Bronchial epithelial cell (primary cell): ENCODE data around the gene ABI3BP. TPM values are rescaled to one million over a fixed set of nuclear protein-coding genes. Genes with fewer than 3 reads are reported as not detected.
A peak's percentile ranks its signal among the peaks of the same experiment; 100 is the strongest.
"Not testable (repeated sequence)": the region's sequence is repeated elsewhere in the genome, so short reads cannot be mapped to it uniquely, and the experiment has no call there.

ENCODE experiments used
- DNase-seq: peaks from one replicate; pipeline ENCODE4 v3.0.0-alpha.2; 2010; ENCODE audit warnings: low read depth
- FAIRE-seq: peaks from 2 replicates; lab custom pipeline; 2011; peaks lifted over from hg19 to GRCh38; lab: Jason Lieb, UNC
- H3K27me3 ChIP-seq: 2 replicates; pipeline ENCODE4 v1.5.1; 2011; ENCODE audit warnings: low read length; ENCODE audit not compliant: control insufficient read depth, insufficient read depth
- H3K36me3 ChIP-seq: 2 replicates; pipeline ENCODE4 v1.5.1; 2011; ENCODE audit warnings: low read length; ENCODE audit not compliant: control insufficient read depth, insufficient read depth
- H3K4me3 ChIP-seq: 2 replicates; pipeline ENCODE4 v1.5.1; 2011; ENCODE audit warnings: mild to moderate bottlenecking, low read depth, low read length, control low read depth
- CTCF ChIP-seq: IDR thresholded peaks from 2 replicates; pipeline ENCODE4 v1.5.1; 2011; ENCODE audit warnings: mild to moderate bottlenecking, moderate library complexity, low read length, control low read depth, inconsistent platforms; ENCODE audit not compliant: insufficient read depth, severe bottlenecking
- total RNA-seq: library from RNA; depleted of rRNA; stranded (reverse); fragments of >200 nt; gene quantifications from 2 replicates; pipeline ENCODE4 v1.2.1, GENCODE V29; 2014

ABI3BP gene
- total RNA-seq, 1 donor from 2014 or later, result 0.53 TPM

- H3K36me3 ChIP-seq, result no peaks in the 10 kb centered on the region
- TF ChIP-seq CTCF, result no peak
- no peak overlapping the region for H3K4me3 ChIP-seq
- H3K27me3 ChIP-seq, result no peaks in the 10 kb centered on the region
- FAIRE-seq, result no peak
- no peak for DNase-seq
These were observed 23.8 kb upstream of the ABI3BP start for GRCh38 chr3:101017017-101017416.

- H3K27me3 ChIP-seq, H3K36me3 ChIP-seq, H3K4me3 ChIP-seq, FAIRE-seq, DNase-seq: not testable (repeated sequence)
These were observed 19.1 kb upstream of the ABI3BP start for GRCh38 chr3:101012312-101012711.

GRCh38 chr3:101011136-101011535 lies 17.9 kb upstream of the ABI3BP start:
- FAIRE-seq (no peak), DNase-seq (no peak)
- H3K27me3 ChIP-seq, result no peaks in the 10 kb centered on the region
- no peak overlapping the region for H3K4me3 ChIP-seq
- H3K36me3 ChIP-seq, result no peaks in the 10 kb centered on the region
- TF ChIP-seq CTCF, result no peak

GRCh38 chr3:101010296-101010695 lies 17.1 kb upstream of the ABI3BP start:
- H3K4me3 ChIP-seq, result no peak overlapping the region
- FAIRE-seq (no peak), DNase-seq (peak; percentile 61)
- no peaks in the 10 kb centered on the region for H3K27me3 ChIP-seq
- H3K36me3 ChIP-seq, result no peaks in the 10 kb centered on the region
- TF ChIP-seq CTCF, result no peak

GRCh38 chr3:101009386-101009785 lies 16.2 kb upstream of the ABI3BP start:
- no peak overlapping the region for H3K4me3 ChIP-seq
- no peaks in the 10 kb centered on the region for H3K36me3 ChIP-seq
- H3K27me3 ChIP-seq, result no peaks in the 10 kb centered on the region
- peak; percentile 69 for DNase-seq
- no peak for FAIRE-seq
- no peak for TF ChIP-seq CTCF

- DNase-seq, result no peak
- H3K36me3 ChIP-seq, result no peaks in the 10 kb centered on the region
- no peaks in the 10 kb centered on the region for H3K27me3 ChIP-seq
- no peak overlapping the region for H3K4me3 ChIP-seq
- no peak for FAIRE-seq
- TF ChIP-seq CTCF, result no peak
These were observed 5.9 kb upstream of the ABI3BP start for GRCh38 chr3:100999160-100999559.
